Activated naive CD8-positive, alpha-beta T cell treated with anti-CD3 and anti-CD28 coated beads for 36 hours (primary cell): ENCODE data around the gene EMC1. TPM values are rescaled to one million over a fixed set of nuclear protein-coding genes. Genes with fewer than 3 reads are reported as not detected.
"Not testable (repeated sequence)": the region's sequence is repeated elsewhere in the genome, so short reads cannot be mapped to it uniquely, and the experiment has no call there.

ENCODE experiments used
- DNase-seq: peaks from one replicate; pipeline ENCODE4 v3.0.0; 2021
- H3K27ac Mint-ChIP-seq: one replicate; pipeline ENCODE4 v1.8.0; 2022; ENCODE audit warnings: mild to moderate bottlenecking, moderate library complexity, mixed read lengths
- H3K27me3 Mint-ChIP-seq: one replicate; pipeline ENCODE4 v1.8.0; 2022; ENCODE audit warnings: mild to moderate bottlenecking, mixed read lengths
- H3K36me3 Mint-ChIP-seq: one replicate; pipeline ENCODE4 v1.8.0; 2021; ENCODE audit warnings: mild to moderate bottlenecking, mixed read lengths
- H3K4me1 Mint-ChIP-seq: one replicate; pipeline ENCODE4 v1.8.0; 2021; ENCODE audit warnings: mixed read lengths
- H3K4me3 Mint-ChIP-seq: one replicate; pipeline ENCODE4 v1.8.0; 2022; ENCODE audit warnings: mild to moderate bottlenecking, moderate library complexity, mixed read lengths
- H3K9me3 Mint-ChIP-seq: one replicate; pipeline ENCODE4 v1.8.0; 2022; ENCODE audit warnings: mixed read lengths
- total RNA-seq, 2 experiments: library from RNA; stranded (reverse); gene quantifications; one replicate each; pipeline ENCODE4 v1.2.3, GENCODE V29; 2021

The EMC1 gene
- total RNA-seq, 2 experiments from 2014 or later = 49.9 to 53.8 TPM

GRCh38 chr1:19239876-19240275, 11.4 kb downstream of the EMC1 start:
- DNase-seq = no peak
- no peaks in the 10 kb centered on the region for H3K9me3 Mint-ChIP-seq
- H3K27me3 Mint-ChIP-seq = no peaks in the 10 kb centered on the region
- no peak overlapping the region for H3K4me3 Mint-ChIP-seq
- no peak overlapping the region for H3K27ac Mint-ChIP-seq
- peaks cover 21% of the 10 kb centered on the region for H3K36me3 Mint-ChIP-seq
- peaks cover 3% of the 10 kb centered on the region for H3K4me1 Mint-ChIP-seq

GRCh38 chr1:19234224-19234623, 17.1 kb downstream of the EMC1 start:
- H3K36me3 Mint-ChIP-seq = peaks cover 13% of the 10 kb centered on the region
- no peaks in the 10 kb centered on the region for H3K27me3 Mint-ChIP-seq
- no peak overlapping the region for H3K4me3 Mint-ChIP-seq
- no peak overlapping the region for H3K27ac Mint-ChIP-seq
- no peaks in the 10 kb centered on the region for H3K9me3 Mint-ChIP-seq
- H3K4me1 Mint-ChIP-seq = no peaks in the 10 kb centered on the region
- no peak for DNase-seq

GRCh38 chr1:19232524-19232846, 18.8 kb downstream of the EMC1 start:
- Mint-ChIP-seq H3K27ac (no peak overlapping the region), H3K4me1 (no peaks in the 10 kb centered on the region), H3K27me3 (no peaks in the 10 kb centered on the region), H3K9me3 (no peaks in the 10 kb centered on the region), H3K36me3 (peaks cover 14% of the 10 kb centered on the region), H3K4me3 (no peak overlapping the region)
- DNase-seq = no peak

GRCh38 chr1:19231736-19232523, 19.4 kb downstream of the EMC1 start:
- peaks cover 12% of the 10 kb centered on the region for H3K36me3 Mint-ChIP-seq
- not testable (repeated sequence) for H3K27me3 Mint-ChIP-seq, H3K9me3 Mint-ChIP-seq, H3K4me3 Mint-ChIP-seq, DNase-seq, H3K27ac Mint-ChIP-seq, H3K4me1 Mint-ChIP-seq

- H3K4me3 Mint-ChIP-seq = no peak overlapping the region
- H3K4me1 Mint-ChIP-seq = no peaks in the 10 kb centered on the region
- no peaks in the 10 kb centered on the region for H3K9me3 Mint-ChIP-seq
- no peak overlapping the region for H3K27ac Mint-ChIP-seq
- no peak for DNase-seq
- no peaks in the 10 kb centered on the region for H3K27me3 Mint-ChIP-seq
- H3K36me3 Mint-ChIP-seq = peaks cover 16% of the 10 kb centered on the region
Measured at GRCh38 chr1:19229828-19230325, 21.4 kb downstream of the EMC1 start.

- Mint-ChIP-seq H3K9me3 (no peaks in the 10 kb centered on the region), H3K27me3 (no peaks in the 10 kb centered on the region), H3K4me1 (no peaks in the 10 kb centered on the region), H3K36me3 (peaks cover 22% of the 10 kb centered on the region), H3K27ac (no peak overlapping the region), H3K4me3 (no peak overlapping the region)
- no peak for DNase-seq
Measured at GRCh38 chr1:19229229-19229628, 22.1 kb downstream of the EMC1 start.

GRCh38 chr1:19222979-19223824, 28.1 kb downstream of the EMC1 start:
- no peak for DNase-seq
- peaks cover 7% of the 10 kb centered on the region for H3K4me1 Mint-ChIP-seq
- peaks cover 37% of the 10 kb centered on the region for H3K36me3 Mint-ChIP-seq
- no peaks in the 10 kb centered on the region for H3K9me3 Mint-ChIP-seq
- no peak overlapping the region for H3K27ac Mint-ChIP-seq
- H3K4me3 Mint-ChIP-seq = no peak overlapping the region
- H3K27me3 Mint-ChIP-seq = no peaks in the 10 kb centered on the region

GRCh38 chr1:19222573-19222972, 28.8 kb downstream of the EMC1 start:
- no peak for DNase-seq
- peaks cover 10% of the 10 kb centered on the region for H3K4me1 Mint-ChIP-seq
- peaks cover 40% of the 10 kb centered on the region for H3K36me3 Mint-ChIP-seq
- no peak overlapping the region for H3K4me3 Mint-ChIP-seq
- no peaks in the 10 kb centered on the region for H3K27me3 Mint-ChIP-seq
- H3K27ac Mint-ChIP-seq = no peak overlapping the region
- no peaks in the 10 kb centered on the region for H3K9me3 Mint-ChIP-seq

GRCh38 chr1:19220991-19221390, 30.3 kb downstream of the EMC1 start:
- Mint-ChIP-seq H3K4me3 (no peak overlapping the region), H3K27me3 (no peaks in the 10 kb centered on the region), H3K9me3 (no peaks in the 10 kb centered on the region), H3K4me1 (peaks cover 10% of the 10 kb centered on the region), H3K36me3 (peaks cover 44% of the 10 kb centered on the region), H3K27ac (peak overlapping the region; percentile 84)
- no peak for DNase-seq

GRCh38 chr1:19220080-19220846, 31.1 kb downstream of the EMC1 start:
- H3K9me3 Mint-ChIP-seq = no peaks in the 10 kb centered on the region
- H3K27me3 Mint-ChIP-seq = no peaks in the 10 kb centered on the region
- DNase-seq = no peak
- peak overlapping the region; percentile 84 for H3K27ac Mint-ChIP-seq
- no peak overlapping the region for H3K4me3 Mint-ChIP-seq
- H3K4me1 Mint-ChIP-seq = peaks cover 10% of the 10 kb centered on the region
- peaks cover 44% of the 10 kb centered on the region for H3K36me3 Mint-ChIP-seq

- no peak for DNase-seq
- no peaks in the 10 kb centered on the region for H3K9me3 Mint-ChIP-seq
- H3K4me3 Mint-ChIP-seq = no peak overlapping the region
- H3K27ac Mint-ChIP-seq = peak overlapping the region; percentile 84
- H3K27me3 Mint-ChIP-seq = no peaks in the 10 kb centered on the region
- peaks cover 42% of the 10 kb centered on the region for H3K36me3 Mint-ChIP-seq
- H3K4me1 Mint-ChIP-seq = peaks cover 10% of the 10 kb centered on the region
Measured at GRCh38 chr1:19219451-19219850, 31.9 kb downstream of the EMC1 start.

GRCh38 chr1:19216585-19216984, 34.7 kb downstream of the EMC1 start:
- H3K36me3 Mint-ChIP-seq = peaks cover 52% of the 10 kb centered on the region
- not testable (repeated sequence) for DNase-seq, H3K9me3 Mint-ChIP-seq, H3K27me3 Mint-ChIP-seq, H3K4me3 Mint-ChIP-seq
- peaks cover 31% of the 10 kb centered on the region for H3K4me1 Mint-ChIP-seq
- H3K27ac Mint-ChIP-seq = peak overlapping the region; percentile 36

GRCh38 chr1:19213580-19213979, 37.7 kb downstream of the EMC1 start:
- no peak overlapping the region for H3K4me3 Mint-ChIP-seq
- no peak for DNase-seq
- H3K36me3 Mint-ChIP-seq = peaks cover 54% of the 10 kb centered on the region
- H3K4me1 Mint-ChIP-seq = peaks cover 29% of the 10 kb centered on the region
- H3K27ac Mint-ChIP-seq = no peak overlapping the region
- no peaks in the 10 kb centered on the region for H3K9me3 Mint-ChIP-seq
- no peaks in the 10 kb centered on the region for H3K27me3 Mint-ChIP-seq

GRCh38 chr1:19212167-19212566, 39.2 kb downstream of the EMC1 start:
- H3K4me1 Mint-ChIP-seq = peaks cover 35% of the 10 kb centered on the region
- peak overlapping the region; percentile 96 for H3K4me3 Mint-ChIP-seq
- DNase-seq = no peak
- H3K27ac Mint-ChIP-seq = peak overlapping the region; percentile 52
- H3K36me3 Mint-ChIP-seq = peaks cover 57% of the 10 kb centered on the region
- no peaks in the 10 kb centered on the region for H3K27me3 Mint-ChIP-seq
- no peaks in the 10 kb centered on the region for H3K9me3 Mint-ChIP-seq
